ENCODE data around the gene NPIPA8. TPM values are rescaled to one million over a fixed set of nuclear protein-coding genes. Genes with fewer than 3 reads are reported as not detected.
"Not testable (repeated sequence)": the region's sequence is repeated elsewhere in the genome, so short reads cannot be mapped to it uniquely, and the experiment has no call there.

NPIPA8 gene
- polyA plus RNA-seq, 2 donors: 7.2 to 15.6 TPM

GRCh38 chr16:18339210-18339609 lies 2.7 kb upstream of the NPIPA8 start:
- H3K9me3 ChIP-seq (ENCODE audit: control insufficient read depth in 2 of 2, insufficient read depth in 1 of 2, low read depth in 1 of 2, low read length in 1 of 2); H3K36me3 ChIP-seq (ENCODE audit: control insufficient read depth in 2 of 2, insufficient read depth in 2 of 2, low read length in 1 of 2); H3K4me3 ChIP-seq (ENCODE audit: low read depth in 1 of 2, low read length in 2 of 2); H3K27me3 ChIP-seq (ENCODE audit: control insufficient read depth in 1 of 2, insufficient read depth in 2 of 2, low read length in 2 of 2); H3K4me1 ChIP-seq (ENCODE audit: control insufficient read depth in 2 of 2, insufficient read depth in 2 of 2, low read length in 1 of 2); H3K27ac ChIP-seq (ENCODE audit: low read depth in 2 of 2, low read length in 1 of 2): not testable (repeated sequence)
- 86% methylated on average over 8 of the region's 24 CpGs; no CpG with 5 or more reads in 1 of the 2 donors for WGBS, 2 donors

GRCh38 chr16:18311811-18312210 lies 24.7 kb downstream of the NPIPA8 start:
- no CpG with 5 or more reads among the region's 6 CpGs for WGBS, 2 donors
- H3K27ac ChIP-seq (ENCODE audit: low read depth in 2 of 2, low read length in 1 of 2): not testable (repeated sequence)

GRCh38 chr16:18309159-18309558 lies 27.4 kb downstream of the NPIPA8 start:
- not testable (repeated sequence) for H3K27me3 ChIP-seq (ENCODE audit: control insufficient read depth in 1 of 2, insufficient read depth in 2 of 2, low read length in 2 of 2); H3K36me3 ChIP-seq (ENCODE audit: control insufficient read depth in 2 of 2, insufficient read depth in 2 of 2, low read length in 1 of 2); H3K9me3 ChIP-seq (ENCODE audit: control insufficient read depth in 2 of 2, insufficient read depth in 1 of 2, low read depth in 1 of 2, low read length in 1 of 2); H3K4me3 ChIP-seq (ENCODE audit: low read depth in 1 of 2, low read length in 2 of 2); H3K27ac ChIP-seq (ENCODE audit: low read depth in 2 of 2, low read length in 1 of 2); H3K4me1 ChIP-seq (ENCODE audit: control insufficient read depth in 2 of 2, insufficient read depth in 2 of 2, low read length in 1 of 2)
- no CpG with 5 or more reads among the region's 2 CpGs for WGBS, 2 donors

More at GRCh38 chr16:18311811-18312210, 24.7 kb downstream of the NPIPA8 start:
- H3K4me1 ChIP-seq (ENCODE audit: control insufficient read depth in 2 of 2, insufficient read depth in 2 of 2, low read length in 1 of 2); H3K36me3 ChIP-seq (ENCODE audit: control insufficient read depth in 2 of 2, insufficient read depth in 2 of 2, low read length in 1 of 2); H3K4me3 ChIP-seq (ENCODE audit: low read depth in 1 of 2, low read length in 2 of 2); H3K9me3 ChIP-seq (ENCODE audit: control insufficient read depth in 2 of 2, insufficient read depth in 1 of 2, low read depth in 1 of 2, low read length in 1 of 2); H3K27me3 ChIP-seq (ENCODE audit: control insufficient read depth in 1 of 2, insufficient read depth in 2 of 2, low read length in 2 of 2): not testable (repeated sequence)

GRCh38 chr16:18307241-18307640 lies 29.3 kb downstream of the NPIPA8 start:
- not testable (repeated sequence) for H3K9me3 ChIP-seq (ENCODE audit: control insufficient read depth in 2 of 2, insufficient read depth in 1 of 2, low read depth in 1 of 2, low read length in 1 of 2); H3K27me3 ChIP-seq (ENCODE audit: control insufficient read depth in 1 of 2, insufficient read depth in 2 of 2, low read length in 2 of 2); H3K4me3 ChIP-seq (ENCODE audit: low read depth in 1 of 2, low read length in 2 of 2); H3K27ac ChIP-seq (ENCODE audit: low read depth in 2 of 2, low read length in 1 of 2); H3K4me1 ChIP-seq (ENCODE audit: control insufficient read depth in 2 of 2, insufficient read depth in 2 of 2, low read length in 1 of 2); H3K36me3 ChIP-seq (ENCODE audit: control insufficient read depth in 2 of 2, insufficient read depth in 2 of 2, low read length in 1 of 2)
- 72% methylated on average over 1 of the region's 3 CpGs; no CpG with 5 or more reads in 1 of the 2 donors for WGBS, 2 donors

- not testable (repeated sequence) for H3K9me3 ChIP-seq (ENCODE audit: control insufficient read depth in 2 of 2, insufficient read depth in 1 of 2, low read depth in 1 of 2, low read length in 1 of 2); H3K36me3 ChIP-seq (ENCODE audit: control insufficient read depth in 2 of 2, insufficient read depth in 2 of 2, low read length in 1 of 2); H3K4me1 ChIP-seq (ENCODE audit: control insufficient read depth in 2 of 2, insufficient read depth in 2 of 2, low read length in 1 of 2); H3K27ac ChIP-seq (ENCODE audit: low read depth in 2 of 2, low read length in 1 of 2); H3K4me3 ChIP-seq (ENCODE audit: low read depth in 1 of 2, low read length in 2 of 2); H3K27me3 ChIP-seq (ENCODE audit: control insufficient read depth in 1 of 2, insufficient read depth in 2 of 2, low read length in 2 of 2)
- 70% methylated on average over 4 of the region's 5 CpGs; no CpG with 5 or more reads in 1 of the 2 donors for WGBS, 2 donors
These were observed 30.5 kb downstream of the NPIPA8 start for GRCh38 chr16:18306066-18306465.

GRCh38 chr16:18303059-18303706 lies 33.4 kb downstream of the NPIPA8 start:
- H3K4me3 ChIP-seq (ENCODE audit: low read depth in 1 of 2, low read length in 2 of 2); H3K36me3 ChIP-seq (ENCODE audit: control insufficient read depth in 2 of 2, insufficient read depth in 2 of 2, low read length in 1 of 2); H3K9me3 ChIP-seq (ENCODE audit: control insufficient read depth in 2 of 2, insufficient read depth in 1 of 2, low read depth in 1 of 2, low read length in 1 of 2); H3K27ac ChIP-seq (ENCODE audit: low read depth in 2 of 2, low read length in 1 of 2); H3K27me3 ChIP-seq (ENCODE audit: control insufficient read depth in 1 of 2, insufficient read depth in 2 of 2, low read length in 2 of 2); H3K4me1 ChIP-seq (ENCODE audit: control insufficient read depth in 2 of 2, insufficient read depth in 2 of 2, low read length in 1 of 2): not testable (repeated sequence)
- WGBS, 2 donors: 65 to 78% methylated on average over 5 of the region's 15 CpGs

- not testable (repeated sequence) for H3K4me3 ChIP-seq (ENCODE audit: low read depth in 1 of 2, low read length in 2 of 2); H3K4me1 ChIP-seq (ENCODE audit: control insufficient read depth in 2 of 2, insufficient read depth in 2 of 2, low read length in 1 of 2); H3K27me3 ChIP-seq (ENCODE audit: control insufficient read depth in 1 of 2, insufficient read depth in 2 of 2, low read length in 2 of 2); H3K27ac ChIP-seq (ENCODE audit: low read depth in 2 of 2, low read length in 1 of 2); H3K36me3 ChIP-seq (ENCODE audit: control insufficient read depth in 2 of 2, insufficient read depth in 2 of 2, low read length in 1 of 2); H3K9me3 ChIP-seq (ENCODE audit: control insufficient read depth in 2 of 2, insufficient read depth in 1 of 2, low read depth in 1 of 2, low read length in 1 of 2)
- no CpG with 5 or more reads among the region's 1 CpG for WGBS, 2 donors
These were observed 38.8 kb downstream of the NPIPA8 start for GRCh38 chr16:18297714-18298113.

GRCh38 chr16:18296931-18297330 lies 39.6 kb downstream of the NPIPA8 start:
- not testable (repeated sequence) for H3K27me3 ChIP-seq (ENCODE audit: control insufficient read depth in 1 of 2, insufficient read depth in 2 of 2, low read length in 2 of 2); H3K36me3 ChIP-seq (ENCODE audit: control insufficient read depth in 2 of 2, insufficient read depth in 2 of 2, low read length in 1 of 2); H3K27ac ChIP-seq (ENCODE audit: low read depth in 2 of 2, low read length in 1 of 2); H3K4me1 ChIP-seq (ENCODE audit: control insufficient read depth in 2 of 2, insufficient read depth in 2 of 2, low read length in 1 of 2); H3K4me3 ChIP-seq (ENCODE audit: low read depth in 1 of 2, low read length in 2 of 2); H3K9me3 ChIP-seq (ENCODE audit: control insufficient read depth in 2 of 2, insufficient read depth in 1 of 2, low read depth in 1 of 2, low read length in 1 of 2)
- no CpG with 5 or more reads among the region's 7 CpGs for WGBS, 2 donors

- not testable (repeated sequence) for H3K27ac ChIP-seq (ENCODE audit: low read depth in 2 of 2, low read length in 1 of 2); H3K36me3 ChIP-seq (ENCODE audit: control insufficient read depth in 2 of 2, insufficient read depth in 2 of 2, low read length in 1 of 2); H3K4me3 ChIP-seq (ENCODE audit: low read depth in 1 of 2, low read length in 2 of 2); H3K9me3 ChIP-seq (ENCODE audit: control insufficient read depth in 2 of 2, insufficient read depth in 1 of 2, low read depth in 1 of 2, low read length in 1 of 2); H3K4me1 ChIP-seq (ENCODE audit: control insufficient read depth in 2 of 2, insufficient read depth in 2 of 2, low read length in 1 of 2); H3K27me3 ChIP-seq (ENCODE audit: control insufficient read depth in 1 of 2, insufficient read depth in 2 of 2, low read length in 2 of 2)
- no CpG with 5 or more reads among the region's 5 CpGs for WGBS, 2 donors
These were observed 42.2 kb downstream of the NPIPA8 start for GRCh38 chr16:18294371-18294770.

GRCh38 chr16:18293337-18293956 lies 43.1 kb downstream of the NPIPA8 start:
- H3K27me3 ChIP-seq (ENCODE audit: control insufficient read depth in 1 of 2, insufficient read depth in 2 of 2, low read length in 2 of 2); H3K36me3 ChIP-seq (ENCODE audit: control insufficient read depth in 2 of 2, insufficient read depth in 2 of 2, low read length in 1 of 2); H3K4me1 ChIP-seq (ENCODE audit: control insufficient read depth in 2 of 2, insufficient read depth in 2 of 2, low read length in 1 of 2); H3K9me3 ChIP-seq (ENCODE audit: control insufficient read depth in 2 of 2, insufficient read depth in 1 of 2, low read depth in 1 of 2, low read length in 1 of 2); H3K27ac ChIP-seq (ENCODE audit: low read depth in 2 of 2, low read length in 1 of 2); H3K4me3 ChIP-seq (ENCODE audit: low read depth in 1 of 2, low read length in 2 of 2): not testable (repeated sequence)
- WGBS, 2 donors: 71% methylated on average over 1 of the region's 3 CpGs; no CpG with 5 or more reads in 1 of the 2 donors
